Measurements from ENCODE around the gene GTF3C2. TPM values are rescaled to one million over a fixed set of nuclear protein-coding genes. Genes with fewer than 3 reads are reported as not detected.

Gene GTF3C2
- total RNA-seq, 5 donors from 2014 or later (not counting 1 experiment from before 2014, with no cell fraction given): 69.8 to 89.9 (median 82.1) TPM

DNA sequence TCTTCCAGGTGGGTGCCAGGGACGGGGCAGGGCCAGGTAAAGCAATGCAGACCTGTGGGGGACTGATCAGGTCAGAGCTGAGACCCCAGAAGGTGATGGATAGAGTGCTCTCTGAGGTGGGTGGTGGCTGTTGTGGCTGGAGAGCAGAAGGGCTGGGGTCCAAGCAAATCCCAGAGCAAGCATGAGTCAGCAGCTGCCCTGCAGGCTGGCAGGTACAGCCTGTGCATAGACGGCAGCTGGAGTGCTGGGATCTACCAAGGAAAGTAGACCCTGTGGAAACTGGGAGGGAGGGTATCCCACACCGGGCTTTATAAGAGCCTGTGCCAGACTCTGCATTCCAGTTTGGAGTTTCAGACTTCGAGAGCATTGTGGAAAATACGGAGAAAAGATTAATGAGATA lies 73.7 kb downstream of the GTF3C2 start:
- ChIA-PET POLR2A (no interaction called here), CTCF (interaction anchor here (1.0 to 1.1 kb wide), 2 partner anchors 321 kb away, joined by 3 read pairs; no protein-coding TSS in a partner anchor)
- Mint-ChIP-seq H3K36me3 (no peaks in the 10 kb centered on the region), H3K27ac (no peak overlapping the region), H3K9me3 (no peaks in the 10 kb centered on the region), H3K27me3 (peaks cover 21 to 33% of the 10 kb centered on the region in 2 donors), H3K4me1 (peaks cover 2 to 6% (median 2%) of the 10 kb centered on the region in 3 donors), H3K4me3 (no peak overlapping the region)
- no peaks in the 10 kb centered on the region for H3K36me3 ChIP-seq (ENCODE audit: control insufficient read depth in 2 of 2, extremely low read depth in 1 of 2, insufficient read depth in 1 of 2, low read length in 1 of 2)
- peaks cover 0 to 2% of the 10 kb centered on the region in 2 experiments for H3K4me1 ChIP-seq (ENCODE audit: control insufficient read depth in 1 of 2, extremely low read depth in 1 of 2, insufficient read depth in 2 of 2, low read length in 2 of 2)
- no peak for DNase-seq
- H3K4me3 ChIP-seq (ENCODE audit: control insufficient read depth in 1 of 2, extremely low read depth in 1 of 2, low read length in 1 of 2): no peak overlapping the region
- no peaks in the 10 kb centered on the region for H3K9me3 ChIP-seq
- 71% methylated on average over 4 of the region's 5 CpGs for WGBS (ENCODE audit: insufficient coverage)
- peaks cover 2 to 28% of the 10 kb centered on the region in 2 experiments for H3K27me3 ChIP-seq (replicated peaks in 1 of 2; ENCODE audit: control insufficient read depth in 2 of 2, extremely low read depth in 1 of 2, insufficient read depth in 2 of 2, low read length in 1 of 2)
- no peak for ATAC-seq (replicated peaks in 1 of 4)
- H3K27ac ChIP-seq (ENCODE audit: low read length): no peak overlapping the region

- Mint-ChIP-seq H3K27ac (no peak within 1 kb of the TSS), H3K4me1 (peaks cover 2 to 6% (median 2%) of the 10 kb centered on the region in 3 donors), H3K9me3 (no peaks in the 10 kb centered on the region), H3K27me3 (peaks cover 25 to 37% of the 10 kb centered on the region in 2 donors), H3K36me3 (no peaks in the 10 kb centered on the region), H3K4me3 (no peak within 1 kb of the TSS)
- ChIA-PET CTCF (interaction anchor here (0.6 to 1.0 kb wide), 2 partner anchors 11 to 320 kb away, joined by 3 read pairs; no protein-coding TSS in a partner anchor), POLR2A (no interaction called here)
- ATAC-seq (replicated peaks in 1 of 4): no peak
- H3K4me3 ChIP-seq (ENCODE audit: control insufficient read depth in 1 of 2, extremely low read depth in 1 of 2, low read length in 1 of 2): no peak within 1 kb of the TSS
- no peak for DNase-seq
- no peaks in the 10 kb centered on the region for H3K36me3 ChIP-seq (ENCODE audit: control insufficient read depth in 2 of 2, extremely low read depth in 1 of 2, insufficient read depth in 1 of 2, low read length in 1 of 2)
- no peaks in the 10 kb centered on the region for H3K9me3 ChIP-seq
- H3K4me1 ChIP-seq (ENCODE audit: control insufficient read depth in 1 of 2, extremely low read depth in 1 of 2, insufficient read depth in 2 of 2, low read length in 2 of 2): peaks cover 0 to 2% of the 10 kb centered on the region in 2 experiments
- H3K27ac ChIP-seq (ENCODE audit: low read length): no peak within 1 kb of the TSS
- peaks cover 2 to 30% of the 10 kb centered on the region in 2 experiments for H3K27me3 ChIP-seq (replicated peaks in 1 of 2; ENCODE audit: control insufficient read depth in 2 of 2, extremely low read depth in 1 of 2, insufficient read depth in 2 of 2, low read length in 1 of 2)
- 81% methylated on average over 4 of the region's 5 CpGs for WGBS (ENCODE audit: insufficient coverage)
These were observed 74.6 kb downstream of the GTF3C2 start, which contains the start of gene TRIM54 for GRCh38 chr2:27281855-27282559. Gene TRIM54 (plus strand): TSS chr2:27282429. CDS start chr2:27282732, 303 bp downstream.

DNA sequence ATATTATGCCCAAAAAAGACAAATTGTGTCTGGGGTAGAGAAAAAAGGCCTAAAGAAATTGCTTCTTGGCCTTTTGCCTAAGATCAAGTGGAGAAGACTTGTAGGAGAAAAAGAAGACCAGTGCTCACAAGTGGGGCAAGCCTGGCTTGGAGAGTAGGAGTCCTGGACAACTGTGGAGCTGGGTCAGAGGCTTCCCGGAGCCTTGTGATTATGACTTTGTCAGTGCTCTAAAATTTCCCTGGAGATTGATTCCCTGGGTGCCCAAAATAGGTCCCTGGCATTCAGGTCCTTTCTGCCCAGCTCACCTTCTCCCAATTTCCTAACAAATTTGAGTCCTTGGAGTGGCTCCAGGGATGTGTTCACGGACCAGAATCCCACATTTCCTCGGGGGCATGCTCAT lies 75.1 kb downstream of the GTF3C2 start:
- DNase-seq (no peak), ATAC-seq (replicated peaks in 1 of 4) (no peak)
- Mint-ChIP-seq H3K27ac (no peak overlapping the region), H3K9me3 (no peaks in the 10 kb centered on the region), H3K4me1 (peaks cover 2 to 6% (median 2%) of the 10 kb centered on the region in 3 donors), H3K27me3 (peaks cover 27 to 36% of the 10 kb centered on the region in 2 donors), H3K36me3 (no peaks in the 10 kb centered on the region), H3K4me3 (no peak overlapping the region)
- WGBS (ENCODE audit: insufficient coverage): 50% methylated on average over 2 of the region's 3 CpGs
- Histone ChIP-seq H3K27ac (ENCODE audit: low read length) (no peak overlapping the region), H3K36me3 (ENCODE audit: control insufficient read depth in 2 of 2, extremely low read depth in 1 of 2, insufficient read depth in 1 of 2, low read length in 1 of 2) (no peaks in the 10 kb centered on the region), H3K27me3 (replicated peaks in 1 of 2; ENCODE audit: control insufficient read depth in 2 of 2, extremely low read depth in 1 of 2, insufficient read depth in 2 of 2, low read length in 1 of 2) (peaks cover 2 to 30% of the 10 kb centered on the region in 2 experiments), H3K9me3 (no peaks in the 10 kb centered on the region), H3K4me1 (ENCODE audit: control insufficient read depth in 1 of 2, extremely low read depth in 1 of 2, insufficient read depth in 2 of 2, low read length in 2 of 2) (peaks cover 0 to 2% of the 10 kb centered on the region in 2 experiments), H3K4me3 (ENCODE audit: control insufficient read depth in 1 of 2, extremely low read depth in 1 of 2, low read length in 1 of 2) (no peak overlapping the region)
- CTCF ChIA-PET: interaction anchor here in 1 of 2 donors (0.6 kb wide), 1 partner anchor 19 kb away, joined by 6 read pairs; no protein-coding TSS in a partner anchor
- POLR2A ChIA-PET: no interaction called here

GRCh38 chr2:27280826-27281225 lies 75.7 kb downstream of the GTF3C2 start:
- H3K4me1 Mint-ChIP-seq: peaks cover 2 to 6% (median 2%) of the 10 kb centered on the region in 3 donors

DNA sequence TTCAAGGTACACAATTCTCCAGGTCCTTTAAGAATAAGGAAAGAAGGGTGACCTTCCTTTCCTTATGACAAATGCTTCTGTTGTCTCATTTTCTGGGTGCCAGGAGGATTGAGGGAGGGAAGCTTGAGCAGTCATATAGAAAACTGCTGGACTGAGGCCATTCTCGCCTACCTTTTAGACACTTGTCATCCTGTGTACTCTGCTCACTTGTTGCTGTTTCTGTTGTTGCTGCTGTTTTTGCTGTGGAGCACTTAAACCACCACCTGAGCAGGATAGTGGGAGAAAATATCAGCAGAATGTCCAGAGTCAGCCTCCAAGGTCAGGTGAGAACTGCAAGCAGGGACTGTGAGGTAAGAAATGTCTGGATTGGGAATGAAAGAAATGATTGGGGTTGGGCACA lies 78.6 kb downstream of the GTF3C2 start:
- POLR2A ChIA-PET: interaction anchor here in 1 of 2 donors (0.7 kb wide), 1 partner anchor 185 kb away, joined by 11 read pairs; no protein-coding TSS in a partner anchor
- CTCF ChIA-PET: interaction anchor here (1.0 to 2.9 kb wide), 2 partner anchors 169 to 317 kb away, joined by 4 to 40 read pairs; no protein-coding TSS in a partner anchor
- peaks cover 2 to 31% of the 10 kb centered on the region in 2 experiments for H3K27me3 ChIP-seq (replicated peaks in 1 of 2; ENCODE audit: control insufficient read depth in 2 of 2, extremely low read depth in 1 of 2, insufficient read depth in 2 of 2, low read length in 1 of 2)
- ATAC-seq (replicated peaks in 1 of 4): no peak
- WGBS (ENCODE audit: insufficient coverage): no CpG with 5 or more reads among the region's 1 CpG
- no peaks in the 10 kb centered on the region for H3K9me3 Mint-ChIP-seq
- H3K4me1 Mint-ChIP-seq: peaks cover 2 to 6% (median 2%) of the 10 kb centered on the region in 3 donors
- no peaks in the 10 kb centered on the region for H3K36me3 Mint-ChIP-seq
- no peak overlapping the region for H3K4me3 Mint-ChIP-seq
- no peak overlapping the region for H3K27ac Mint-ChIP-seq
- DNase-seq: no peak
- H3K36me3 ChIP-seq (ENCODE audit: control insufficient read depth in 2 of 2, extremely low read depth in 1 of 2, insufficient read depth in 1 of 2, low read length in 1 of 2): no peaks in the 10 kb centered on the region
- H3K9me3 ChIP-seq: no peaks in the 10 kb centered on the region
- H3K27ac ChIP-seq (ENCODE audit: low read length): no peak overlapping the region
- H3K27me3 Mint-ChIP-seq: peaks cover 29 to 40% of the 10 kb centered on the region in 2 donors
- no peak overlapping the region for H3K4me3 ChIP-seq (ENCODE audit: control insufficient read depth in 1 of 2, extremely low read depth in 1 of 2, low read length in 1 of 2)
- H3K4me1 ChIP-seq (ENCODE audit: control insufficient read depth in 1 of 2, extremely low read depth in 1 of 2, insufficient read depth in 2 of 2, low read length in 2 of 2): peaks cover 0 to 2% of the 10 kb centered on the region in 2 experiments

More at GRCh38 chr2:27280826-27281225, 75.7 kb downstream of the GTF3C2 start:
- H3K4me3 ChIP-seq (ENCODE audit: control insufficient read depth in 1 of 2, extremely low read depth in 1 of 2, low read length in 1 of 2): no peak overlapping the region
- CTCF ChIA-PET: interaction anchor here (0.6 to 1.6 kb wide), 4 partner anchors 19 to 191 kb away, joined by 3 to 8 read pairs (median 4); no protein-coding TSS in a partner anchor
- Mint-ChIP-seq H3K4me3 (no peak overlapping the region), H3K9me3 (no peaks in the 10 kb centered on the region), H3K27ac (no peak overlapping the region), H3K27me3 (peaks cover 29 to 35% of the 10 kb centered on the region in 2 donors), H3K36me3 (no peaks in the 10 kb centered on the region)
- no peak for DNase-seq
- 66% methylated on average over 2 of the region's 3 CpGs for WGBS (ENCODE audit: insufficient coverage)
- H3K36me3 ChIP-seq (ENCODE audit: control insufficient read depth in 2 of 2, extremely low read depth in 1 of 2, insufficient read depth in 1 of 2, low read length in 1 of 2): no peaks in the 10 kb centered on the region
- H3K9me3 ChIP-seq: no peaks in the 10 kb centered on the region
- H3K4me1 ChIP-seq (ENCODE audit: control insufficient read depth in 1 of 2, extremely low read depth in 1 of 2, insufficient read depth in 2 of 2, low read length in 2 of 2): peaks cover 0 to 2% of the 10 kb centered on the region in 2 experiments
- POLR2A ChIA-PET: no interaction called here
- no peak for ATAC-seq (replicated peaks in 1 of 4)
- H3K27me3 ChIP-seq (replicated peaks in 1 of 2; ENCODE audit: control insufficient read depth in 2 of 2, extremely low read depth in 1 of 2, insufficient read depth in 2 of 2, low read length in 1 of 2): peaks cover 2 to 30% of the 10 kb centered on the region in 2 experiments
- no peak overlapping the region for H3K27ac ChIP-seq (ENCODE audit: low read length)
